ENCODE results near the gene KIF26B. TPM values are rescaled to one million over a fixed set of nuclear protein-coding genes. Genes with fewer than 3 reads are reported as not detected.
A peak's percentile ranks its signal among the peaks of the same experiment; 100 is the strongest.

KIF26B gene
- total RNA-seq, 1 experiment from 2014 or later: 1.2 TPM

DNA sequence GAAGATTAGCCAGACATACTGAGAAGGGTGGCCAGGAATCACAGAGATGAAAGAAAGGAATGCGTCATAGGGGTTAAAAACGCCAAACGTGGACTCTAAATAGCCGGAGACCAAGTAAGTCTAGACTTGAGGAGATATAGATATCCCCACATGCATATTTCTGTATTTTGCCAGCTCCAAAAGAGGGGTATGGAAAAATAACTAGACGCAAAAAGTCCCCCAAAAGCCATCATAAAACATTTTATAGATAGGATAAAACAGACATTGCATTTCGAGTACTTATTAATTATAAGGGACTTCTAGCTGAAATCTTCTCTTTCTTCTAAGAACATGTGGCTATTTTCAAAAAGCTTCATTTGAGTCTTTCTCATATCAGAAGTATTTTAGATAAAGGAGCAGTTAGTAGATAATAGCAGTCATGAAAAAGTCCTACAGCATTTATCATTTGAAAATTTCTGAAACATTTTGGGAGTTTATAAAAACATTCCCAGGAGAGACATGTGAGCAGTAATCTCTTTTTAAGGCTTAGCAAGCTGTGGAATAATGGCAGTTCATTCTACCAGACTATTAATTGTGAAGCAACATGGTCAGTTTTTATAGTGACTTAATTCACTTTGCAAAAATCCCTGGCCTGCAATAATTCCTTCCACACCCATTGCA, 6.1 kb downstream of the KIF26B start:
- POLR2A ChIA-PET: interaction anchor here (0.6 kb wide), 1 partner anchor 11 kb away, joined by 4 read pairs; no protein-coding TSS in a partner anchor
- Mint-ChIP-seq H3K27me3 (ENCODE audit: low read depth) (peaks cover 22% of the 10 kb centered on the region), H3K4me3 (no peak overlapping the region), H3K36me3 (no peaks in the 10 kb centered on the region), H3K4me1 (peaks cover 11% of the 10 kb centered on the region), H3K9me3 (peaks cover 7% of the 10 kb centered on the region), H3K27ac (no peak overlapping the region)
- ATAC-seq: no peak
- CTCF ChIA-PET: no interaction called here
- TF ChIP-seq, protein P1, sequence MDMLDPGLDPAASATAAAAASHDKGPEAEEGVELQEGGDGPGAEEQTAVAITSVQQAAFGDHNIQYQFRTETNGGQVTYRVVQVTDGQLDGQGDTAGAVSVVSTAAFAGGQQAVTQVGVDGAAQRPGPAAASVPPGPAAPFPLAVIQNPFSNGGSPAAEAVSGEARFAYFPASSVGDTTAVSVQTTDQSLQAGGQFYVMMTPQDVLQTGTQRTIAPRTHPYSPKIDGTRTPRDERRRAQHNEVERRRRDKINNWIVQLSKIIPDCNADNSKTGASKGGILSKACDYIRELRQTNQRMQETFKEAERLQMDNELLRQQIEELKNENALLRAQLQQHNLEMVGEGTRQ (CRISPR knock-in tag; IDR thresholded peaks at IDR 0.05): no peak
- TF ChIP-seq, protein P2, sequence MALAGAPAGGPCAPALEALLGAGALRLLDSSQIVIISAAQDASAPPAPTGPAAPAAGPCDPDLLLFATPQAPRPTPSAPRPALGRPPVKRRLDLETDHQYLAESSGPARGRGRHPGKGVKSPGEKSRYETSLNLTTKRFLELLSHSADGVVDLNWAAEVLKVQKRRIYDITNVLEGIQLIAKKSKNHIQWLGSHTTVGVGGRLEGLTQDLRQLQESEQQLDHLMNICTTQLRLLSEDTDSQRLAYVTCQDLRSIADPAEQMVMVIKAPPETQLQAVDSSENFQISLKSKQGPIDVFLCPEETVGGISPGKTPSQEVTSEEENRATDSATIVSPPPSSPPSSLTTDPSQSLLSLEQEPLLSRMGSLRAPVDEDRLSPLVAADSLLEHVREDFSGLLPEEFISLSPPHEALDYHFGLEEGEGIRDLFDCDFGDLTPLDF (CRISPR knock-in tag; IDR thresholded peaks at IDR 0.05): no peak
- TF ChIP-seq SOX15 (CRISPR knock-in tag; IDR thresholded peaks at IDR 0.05): no peak
- no peak for DNase-seq (ENCODE audit: low spot score)

DNA sequence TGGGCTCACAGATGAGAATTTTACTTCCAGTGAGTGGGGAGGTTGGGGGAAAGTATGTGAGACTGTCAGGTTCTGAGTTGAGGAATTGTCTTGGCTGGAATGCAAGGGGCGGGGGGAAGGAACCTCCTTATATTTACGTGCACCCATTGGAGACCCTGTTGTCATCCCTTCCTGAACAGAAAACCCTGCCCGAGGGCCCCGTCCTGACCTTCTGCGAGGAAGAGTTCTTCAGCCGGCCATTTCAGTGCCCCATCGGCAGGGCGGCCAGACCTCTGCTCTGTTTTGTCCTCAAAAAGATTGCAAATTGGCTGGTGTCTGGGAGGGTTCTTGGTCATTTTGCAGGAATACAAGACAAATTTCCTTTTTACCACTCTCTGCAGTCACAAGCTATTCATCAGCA, 7.1 kb downstream of the KIF26B start:
- Mint-ChIP-seq H3K27me3 (ENCODE audit: low read depth) (peaks cover 18% of the 10 kb centered on the region), H3K4me3 (no peak overlapping the region), H3K27ac (no peak overlapping the region), H3K4me1 (peaks cover 21% of the 10 kb centered on the region), H3K9me3 (peaks cover 7% of the 10 kb centered on the region), H3K36me3 (no peaks in the 10 kb centered on the region)
- CTCF ChIA-PET: no interaction called here
- ATAC-seq: no peak
- POLR2A ChIA-PET: no interaction called here
- DNase-seq (ENCODE audit: low spot score): no peak
- TF ChIP-seq FOXJ3 (CRISPR knock-in tag; IDR thresholded peaks at IDR 0.05; ENCODE audit: borderline replicate concordance): no peak
- no peak for TF ChIP-seq JAZF1 (CRISPR knock-in tag; IDR thresholded peaks at IDR 0.05)
- TF ChIP-seq IRF2 (CRISPR knock-in tag; IDR thresholded peaks at IDR 0.05; ENCODE audit: borderline replicate concordance, low read depth): no peak
- TF ChIP-seq, protein P3, sequence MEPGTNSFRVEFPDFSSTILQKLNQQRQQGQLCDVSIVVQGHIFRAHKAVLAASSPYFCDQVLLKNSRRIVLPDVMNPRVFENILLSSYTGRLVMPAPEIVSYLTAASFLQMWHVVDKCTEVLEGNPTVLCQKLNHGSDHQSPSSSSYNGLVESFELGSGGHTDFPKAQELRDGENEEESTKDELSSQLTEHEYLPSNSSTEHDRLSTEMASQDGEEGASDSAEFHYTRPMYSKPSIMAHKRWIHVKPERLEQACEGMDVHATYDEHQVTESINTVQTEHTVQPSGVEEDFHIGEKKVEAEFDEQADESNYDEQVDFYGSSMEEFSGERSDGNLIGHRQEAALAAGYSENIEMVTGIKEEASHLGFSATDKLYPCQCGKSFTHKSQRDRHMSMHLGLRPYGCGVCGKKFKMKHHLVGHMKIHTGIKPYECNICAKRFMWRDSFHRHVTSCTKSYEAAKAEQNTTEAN (CRISPR knock-in tag; IDR thresholded peaks at IDR 0.05): no peak
- TF ChIP-seq, protein P4, sequence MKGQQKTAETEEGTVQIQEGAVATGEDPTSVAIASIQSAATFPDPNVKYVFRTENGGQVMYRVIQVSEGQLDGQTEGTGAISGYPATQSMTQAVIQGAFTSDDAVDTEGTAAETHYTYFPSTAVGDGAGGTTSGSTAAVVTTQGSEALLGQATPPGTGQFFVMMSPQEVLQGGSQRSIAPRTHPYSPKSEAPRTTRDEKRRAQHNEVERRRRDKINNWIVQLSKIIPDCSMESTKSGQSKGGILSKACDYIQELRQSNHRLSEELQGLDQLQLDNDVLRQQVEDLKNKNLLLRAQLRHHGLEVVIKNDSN (CRISPR knock-in tag; IDR thresholded peaks at IDR 0.05): no peak
- TF ChIP-seq ELF4 (CRISPR knock-in tag; IDR thresholded peaks at IDR 0.05; ENCODE audit: low read depth): no peak
- no peak for TF ChIP-seq PRRX2 (CRISPR knock-in tag; IDR thresholded peaks at IDR 0.05)

DNA sequence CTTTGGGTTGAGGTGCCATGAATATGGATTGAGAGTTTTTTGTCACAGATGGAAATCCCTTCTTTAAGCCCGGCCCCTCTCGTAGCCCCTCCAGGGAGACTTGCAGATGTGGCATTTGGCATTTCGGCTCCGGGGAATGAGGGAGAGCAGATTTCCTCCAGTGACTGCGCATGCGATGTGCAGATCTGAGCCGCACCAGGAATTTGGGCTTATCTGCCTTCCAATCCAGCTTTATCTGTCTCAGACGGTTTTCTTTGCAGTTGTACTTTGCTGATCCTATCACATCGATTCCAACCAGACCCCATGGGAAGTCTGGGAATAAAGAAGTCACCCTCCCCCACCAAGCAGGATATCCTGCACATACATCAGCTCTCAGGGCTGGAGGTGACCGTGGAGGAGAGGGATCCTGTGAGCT, 11.7 kb downstream of the KIF26B start:
- Mint-ChIP-seq H3K4me3 (no peak overlapping the region), H3K27ac (no peak overlapping the region), H3K36me3 (no peaks in the 10 kb centered on the region), H3K9me3 (peaks cover 7% of the 10 kb centered on the region), H3K4me1 (peaks cover 23% of the 10 kb centered on the region), H3K27me3 (ENCODE audit: low read depth) (no peaks in the 10 kb centered on the region)
- peak; percentile 65 for ATAC-seq
- CTCF ChIA-PET: interaction anchor here (0.8 to 2.8 kb wide), 7 partner anchors 10 to 631 kb away, joined by 3 to 19 read pairs (median 5); no protein-coding TSS in a partner anchor
- POLR2A ChIA-PET: no interaction called here
- no peak for DNase-seq (ENCODE audit: low spot score)
- no peak for TF ChIP-seq PRRX2 (CRISPR knock-in tag; IDR thresholded peaks at IDR 0.05)
- TF ChIP-seq HMGA2 (CRISPR knock-in tag; IDR thresholded peaks at IDR 0.05): no peak
- TF ChIP-seq ZNF423 (CRISPR knock-in tag; IDR thresholded peaks at IDR 0.05): no peak
- TF ChIP-seq, protein P5, sequence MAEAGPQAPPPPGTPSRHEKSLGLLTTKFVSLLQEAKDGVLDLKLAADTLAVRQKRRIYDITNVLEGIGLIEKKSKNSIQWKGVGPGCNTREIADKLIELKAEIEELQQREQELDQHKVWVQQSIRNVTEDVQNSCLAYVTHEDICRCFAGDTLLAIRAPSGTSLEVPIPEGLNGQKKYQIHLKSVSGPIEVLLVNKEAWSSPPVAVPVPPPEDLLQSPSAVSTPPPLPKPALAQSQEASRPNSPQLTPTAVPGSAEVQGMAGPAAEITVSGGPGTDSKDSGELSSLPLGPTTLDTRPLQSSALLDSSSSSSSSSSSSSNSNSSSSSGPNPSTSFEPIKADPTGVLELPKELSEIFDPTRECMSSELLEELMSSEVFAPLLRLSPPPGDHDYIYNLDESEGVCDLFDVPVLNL (CRISPR knock-in tag; IDR thresholded peaks at IDR 0.05; ENCODE audit: borderline replicate concordance, low read depth): no peak
- TF ChIP-seq, protein P6, sequence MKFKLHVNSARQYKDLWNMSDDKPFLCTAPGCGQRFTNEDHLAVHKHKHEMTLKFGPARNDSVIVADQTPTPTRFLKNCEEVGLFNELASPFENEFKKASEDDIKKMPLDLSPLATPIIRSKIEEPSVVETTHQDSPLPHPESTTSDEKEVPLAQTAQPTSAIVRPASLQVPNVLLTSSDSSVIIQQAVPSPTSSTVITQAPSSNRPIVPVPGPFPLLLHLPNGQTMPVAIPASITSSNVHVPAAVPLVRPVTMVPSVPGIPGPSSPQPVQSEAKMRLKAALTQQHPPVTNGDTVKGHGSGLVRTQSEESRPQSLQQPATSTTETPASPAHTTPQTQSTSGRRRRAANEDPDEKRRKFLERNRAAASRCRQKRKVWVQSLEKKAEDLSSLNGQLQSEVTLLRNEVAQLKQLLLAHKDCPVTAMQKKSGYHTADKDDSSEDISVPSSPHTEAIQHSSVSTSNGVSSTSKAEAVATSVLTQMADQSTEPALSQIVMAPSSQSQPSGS (CRISPR knock-in tag; IDR thresholded peaks at IDR 0.05; ENCODE audit: borderline replicate concordance, low read depth): no peak
- TF ChIP-seq ATF1 (CRISPR knock-in tag; IDR thresholded peaks at IDR 0.05): no peak
- no peak for TF ChIP-seq JUN (CRISPR knock-in tag; IDR thresholded peaks at IDR 0.05)
- TF ChIP-seq ETV6 (CRISPR knock-in tag; IDR thresholded peaks at IDR 0.05): no peak
- TF ChIP-seq, protein P7, sequence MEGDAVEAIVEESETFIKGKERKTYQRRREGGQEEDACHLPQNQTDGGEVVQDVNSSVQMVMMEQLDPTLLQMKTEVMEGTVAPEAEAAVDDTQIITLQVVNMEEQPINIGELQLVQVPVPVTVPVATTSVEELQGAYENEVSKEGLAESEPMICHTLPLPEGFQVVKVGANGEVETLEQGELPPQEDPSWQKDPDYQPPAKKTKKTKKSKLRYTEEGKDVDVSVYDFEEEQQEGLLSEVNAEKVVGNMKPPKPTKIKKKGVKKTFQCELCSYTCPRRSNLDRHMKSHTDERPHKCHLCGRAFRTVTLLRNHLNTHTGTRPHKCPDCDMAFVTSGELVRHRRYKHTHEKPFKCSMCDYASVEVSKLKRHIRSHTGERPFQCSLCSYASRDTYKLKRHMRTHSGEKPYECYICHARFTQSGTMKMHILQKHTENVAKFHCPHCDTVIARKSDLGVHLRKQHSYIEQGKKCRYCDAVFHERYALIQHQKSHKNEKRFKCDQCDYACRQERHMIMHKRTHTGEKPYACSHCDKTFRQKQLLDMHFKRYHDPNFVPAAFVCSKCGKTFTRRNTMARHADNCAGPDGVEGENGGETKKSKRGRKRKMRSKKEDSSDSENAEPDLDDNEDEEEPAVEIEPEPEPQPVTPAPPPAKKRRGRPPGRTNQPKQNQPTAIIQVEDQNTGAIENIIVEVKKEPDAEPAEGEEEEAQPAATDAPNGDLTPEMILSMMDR (IDR thresholded peaks at IDR 0.05): no peak
- TF ChIP-seq, protein P8, sequence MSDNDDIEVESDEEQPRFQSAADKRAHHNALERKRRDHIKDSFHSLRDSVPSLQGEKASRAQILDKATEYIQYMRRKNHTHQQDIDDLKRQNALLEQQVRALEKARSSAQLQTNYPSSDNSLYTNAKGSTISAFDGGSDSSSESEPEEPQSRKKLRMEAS (CRISPR knock-in tag; IDR thresholded peaks at IDR 0.05): no peak
- TF ChIP-seq, protein P9, sequence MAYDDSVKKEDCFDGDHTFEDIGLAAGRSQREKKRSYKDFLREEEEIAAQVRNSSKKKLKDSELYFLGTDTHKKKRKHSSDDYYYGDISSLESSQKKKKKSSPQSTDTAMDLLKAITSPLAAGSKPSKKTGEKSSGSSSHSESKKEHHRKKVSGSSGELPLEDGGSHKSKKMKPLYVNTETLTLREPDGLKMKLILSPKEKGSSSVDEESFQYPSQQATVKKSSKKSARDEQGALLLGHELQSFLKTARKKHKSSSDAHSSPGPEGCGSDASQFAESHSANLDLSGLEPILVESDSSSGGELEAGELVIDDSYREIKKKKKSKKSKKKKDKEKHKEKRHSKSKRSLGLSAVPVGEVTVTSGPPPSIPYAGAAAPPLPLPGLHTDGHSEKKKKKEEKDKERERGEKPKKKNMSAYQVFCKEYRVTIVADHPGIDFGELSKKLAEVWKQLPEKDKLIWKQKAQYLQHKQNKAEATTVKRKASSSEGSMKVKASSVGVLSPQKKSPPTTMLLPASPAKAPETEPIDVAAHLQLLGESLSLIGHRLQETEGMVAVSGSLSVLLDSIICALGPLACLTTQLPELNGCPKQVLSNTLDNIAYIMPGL (CRISPR knock-in tag; IDR thresholded peaks at IDR 0.05): no peak
